NCI-H2107 (cell line): ENCODE results near the gene DNAH12.
"Not testable (repeated sequence)": the region's sequence is repeated elsewhere in the genome, so short reads cannot be mapped to it uniquely, and the experiment has no call there.

Experiments
- DNase-seq: peaks from one replicate; lab custom pipeline; 2025; lab: John Stamatoyannopoulos, UW

Gene DNAH12

DNA sequence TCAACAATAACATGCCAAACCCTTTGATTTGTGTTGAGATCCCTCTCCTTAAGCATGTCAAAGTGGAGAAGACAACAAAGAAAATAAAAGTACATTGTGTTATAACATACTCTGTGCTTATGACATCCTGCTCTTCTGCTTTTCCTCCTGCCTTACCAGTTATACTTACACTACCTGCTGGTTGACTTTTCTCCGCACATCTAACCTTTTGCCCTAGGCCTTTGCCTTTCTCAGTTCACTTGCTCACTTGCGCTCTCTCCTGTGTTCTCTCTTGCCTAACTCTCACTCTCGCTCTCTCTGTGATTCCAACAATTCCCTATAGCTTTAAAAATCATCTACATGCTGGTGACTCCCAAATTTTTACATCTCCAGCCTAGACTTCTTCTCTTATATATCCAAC is 5.7 kb downstream of the DNAH12 start:
- DNase-seq, result no peak

DNA sequence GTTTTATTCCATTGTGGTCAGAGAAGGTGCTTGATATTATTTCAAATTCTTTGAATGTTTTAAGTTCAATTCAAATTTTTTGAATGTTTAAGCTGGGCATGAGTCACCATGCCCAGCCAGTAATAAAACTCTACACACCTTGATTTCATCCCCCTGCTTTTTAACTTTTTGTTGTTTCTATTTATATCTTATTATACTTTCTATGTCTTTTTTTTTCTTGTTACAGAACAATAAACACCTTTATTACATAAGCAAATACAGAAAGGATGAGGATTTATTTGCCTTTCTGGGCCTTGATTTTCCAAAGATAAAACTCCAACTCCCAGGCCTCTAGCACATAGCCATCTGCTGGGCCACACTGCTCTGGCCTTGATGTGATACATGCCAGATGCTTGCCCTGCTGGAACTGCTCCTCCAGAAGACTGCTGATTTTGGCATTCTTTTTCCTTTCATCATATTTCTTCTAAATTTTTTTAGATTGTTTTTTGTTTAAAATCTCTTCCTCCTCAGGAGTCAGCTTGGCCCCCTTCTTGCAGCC is 14.0 kb downstream of the DNAH12 start:
- no peak for DNase-seq

DNA sequence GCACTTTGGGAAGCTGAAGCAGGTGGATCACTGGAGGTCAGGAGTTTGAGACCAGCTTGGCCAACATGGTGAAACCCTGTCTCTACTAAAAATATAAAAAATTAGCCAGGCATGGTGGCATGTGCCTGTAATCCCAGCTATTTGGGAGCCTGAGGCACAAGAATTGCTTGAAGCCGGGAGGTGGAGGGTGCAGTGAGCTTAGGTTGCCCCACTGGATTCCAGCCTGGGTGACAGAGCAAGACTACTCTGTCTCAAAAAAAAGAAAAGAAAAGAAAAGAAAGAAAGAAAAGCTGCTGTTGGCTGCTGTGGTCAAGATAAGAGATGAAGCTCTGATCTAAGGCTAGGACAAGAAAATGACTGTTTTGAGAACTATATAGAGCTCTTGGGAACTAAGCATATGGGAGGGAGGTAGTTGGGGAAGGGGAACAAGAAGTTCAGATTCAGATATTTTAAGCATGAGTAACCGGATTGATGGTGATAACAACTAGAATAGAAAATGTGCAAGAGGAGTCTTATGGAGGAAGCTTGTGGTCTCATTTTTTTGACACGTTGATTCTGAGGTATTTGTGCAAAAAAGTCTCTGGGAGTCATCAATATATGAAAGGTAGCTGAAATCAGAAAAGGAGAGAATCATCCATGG is 25.7 kb downstream of the DNAH12 start:
- DNase-seq, result no peak

DNA sequence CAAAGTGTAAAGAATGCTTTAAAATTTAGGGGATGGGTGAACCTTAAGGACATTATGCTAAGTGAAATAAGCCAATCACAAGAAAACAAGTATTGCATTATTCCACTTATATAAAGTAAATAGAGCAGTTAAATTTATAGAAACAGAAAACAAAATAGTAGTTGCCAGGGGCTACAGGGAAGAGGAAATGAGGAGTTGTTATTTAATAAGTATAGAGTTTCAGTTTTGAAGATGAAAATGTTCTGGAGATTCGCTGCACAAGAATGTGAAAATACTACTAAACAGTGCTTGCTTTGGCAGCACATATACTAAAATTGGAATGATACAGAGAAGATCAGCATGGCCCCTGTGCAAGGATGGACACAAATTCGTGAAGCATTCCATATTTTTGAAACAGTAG is 32.0 kb downstream of the DNAH12 start:
- DNase-seq, result no peak

DNA sequence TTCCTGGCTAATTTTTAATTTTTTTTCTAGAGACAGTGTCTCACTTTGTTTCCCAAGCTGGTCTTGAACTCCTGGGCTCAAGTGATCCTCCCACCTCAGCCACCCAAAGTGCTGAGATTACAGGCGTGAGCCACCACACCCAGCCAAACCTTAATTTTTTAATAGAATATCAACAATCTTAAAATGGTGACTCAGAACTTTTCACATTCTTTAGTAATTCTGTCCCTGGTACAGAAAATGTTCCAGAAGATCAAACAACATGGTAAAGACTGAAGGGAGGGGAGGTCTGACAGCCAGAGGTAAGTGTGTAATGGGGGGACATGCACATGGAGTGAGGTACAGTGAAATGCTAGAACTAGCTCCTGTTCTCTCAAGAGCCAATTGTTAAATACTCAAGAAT is 38.2 kb downstream of the DNAH12 start:
- DNase-seq, result no peak

DNA sequence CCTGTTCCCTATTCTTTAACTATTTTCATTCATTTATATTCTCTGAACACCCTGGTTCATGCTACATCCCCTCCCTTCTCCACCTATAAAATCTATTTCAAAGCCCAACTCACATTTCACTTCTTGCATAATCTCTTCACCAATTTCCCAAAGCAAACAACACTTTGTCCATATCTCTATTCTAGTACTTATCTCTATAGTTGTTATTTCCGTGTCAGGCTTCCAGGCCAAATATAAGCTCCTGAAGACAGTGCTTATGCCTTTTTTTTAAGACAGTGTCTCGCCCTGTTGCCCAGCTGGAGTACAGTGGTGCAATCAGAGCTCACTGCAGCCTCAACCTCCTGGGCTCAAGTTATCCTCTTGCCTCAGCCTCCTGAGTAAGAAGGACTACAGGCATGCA is 43.6 kb downstream of the DNAH12 start:
- DNase-seq, result no peak

DNA sequence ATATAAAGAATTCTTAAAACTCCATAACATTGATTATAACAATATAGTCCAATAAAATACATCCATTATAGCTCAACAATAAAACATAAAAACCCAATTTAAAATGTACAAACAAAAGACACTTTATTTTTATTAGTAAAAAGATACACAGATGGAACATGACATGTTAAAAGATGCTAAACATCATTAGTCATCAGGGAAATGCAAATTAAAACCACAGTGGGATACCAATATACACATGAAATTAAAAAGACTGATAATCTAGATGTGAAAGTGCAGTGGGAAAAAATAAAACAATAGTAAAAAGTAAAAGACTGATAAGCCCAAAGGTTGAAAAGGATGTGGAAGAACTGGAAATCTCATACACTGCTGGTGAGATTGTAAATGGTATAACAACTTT is 46.2 kb downstream of the DNAH12 start:
- DNase-seq, result no peak

DNA sequence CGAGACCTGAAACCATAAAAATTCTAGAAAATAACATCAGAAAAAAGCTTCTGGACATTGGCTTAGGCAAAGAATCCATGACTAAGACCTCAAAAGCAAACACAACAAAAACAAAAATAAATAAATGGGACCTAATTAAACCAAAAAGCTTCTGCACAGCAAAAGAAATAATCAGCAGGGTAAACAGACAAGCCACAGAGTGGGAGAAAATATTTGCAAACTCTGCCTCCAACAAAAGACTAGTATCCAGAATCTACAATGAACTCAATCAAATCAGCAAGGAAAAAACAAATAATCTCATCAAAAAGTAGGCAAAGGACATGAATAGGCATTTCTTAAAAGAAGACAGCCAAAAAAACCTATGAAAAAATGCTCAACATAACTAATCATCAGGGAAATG is 59.6 kb downstream of the DNAH12 start:
- no peak for DNase-seq

DNA sequence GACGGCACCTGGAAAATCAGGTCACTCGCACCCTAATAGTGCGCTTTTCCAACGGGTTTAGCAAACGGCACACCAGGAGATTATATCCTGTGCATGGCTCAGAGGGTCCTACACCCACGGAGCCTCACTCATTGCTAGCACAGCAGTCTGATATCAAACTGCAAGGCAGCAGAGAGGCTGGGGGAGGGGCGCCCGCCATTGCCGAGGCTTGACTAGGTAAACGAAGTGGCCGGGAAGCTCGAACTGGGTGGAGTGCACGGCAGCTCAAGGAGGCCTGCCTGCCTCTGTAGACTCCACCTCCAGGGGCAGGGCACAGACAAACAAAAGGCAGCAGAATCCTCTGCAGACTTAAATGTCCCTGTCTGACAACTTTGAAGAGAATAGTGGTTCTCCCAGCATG is 67.0 kb downstream of the DNAH12 start:
- not testable (repeated sequence) for DNase-seq

DNA sequence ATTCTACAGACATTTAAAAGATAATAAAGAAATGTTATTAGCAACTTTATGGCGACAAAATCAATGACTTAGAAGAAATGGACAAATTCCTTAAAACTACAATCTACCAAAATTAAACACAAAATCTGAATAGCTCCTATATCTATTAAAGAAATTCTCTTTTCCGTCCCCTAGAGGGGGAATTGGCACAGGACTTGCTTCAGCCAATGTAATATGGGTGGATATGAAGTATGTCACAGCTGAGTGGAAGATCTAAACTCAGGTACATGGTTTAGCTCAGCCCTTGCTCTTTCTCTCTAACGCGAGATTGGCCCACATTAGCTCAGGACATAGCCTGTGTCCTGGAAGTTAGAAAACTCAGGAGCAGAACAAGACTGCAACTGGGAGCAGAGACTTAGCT is 79.3 kb downstream of the DNAH12 start:
- DNase-seq, result no peak

DNA sequence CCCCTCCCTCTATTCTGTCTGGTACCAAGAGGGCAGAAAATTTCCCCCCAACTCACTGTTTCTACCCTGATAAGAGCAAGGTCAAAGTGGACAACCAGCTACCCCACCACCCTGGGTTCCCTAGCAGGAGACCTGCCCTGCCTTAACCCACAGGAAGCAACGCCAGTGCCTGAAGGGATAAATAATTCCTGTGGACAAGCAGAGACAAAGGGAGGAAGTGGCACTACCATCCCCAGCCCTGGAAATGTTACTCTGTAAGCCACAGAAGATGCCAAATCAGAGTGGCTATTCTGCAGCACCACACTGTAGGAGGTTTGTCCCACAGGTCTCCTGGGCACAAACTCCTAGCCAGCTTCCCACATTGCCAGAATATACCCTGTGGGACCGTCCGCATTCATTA is 80.1 kb downstream of the DNAH12 start:
- no peak for DNase-seq

DNA sequence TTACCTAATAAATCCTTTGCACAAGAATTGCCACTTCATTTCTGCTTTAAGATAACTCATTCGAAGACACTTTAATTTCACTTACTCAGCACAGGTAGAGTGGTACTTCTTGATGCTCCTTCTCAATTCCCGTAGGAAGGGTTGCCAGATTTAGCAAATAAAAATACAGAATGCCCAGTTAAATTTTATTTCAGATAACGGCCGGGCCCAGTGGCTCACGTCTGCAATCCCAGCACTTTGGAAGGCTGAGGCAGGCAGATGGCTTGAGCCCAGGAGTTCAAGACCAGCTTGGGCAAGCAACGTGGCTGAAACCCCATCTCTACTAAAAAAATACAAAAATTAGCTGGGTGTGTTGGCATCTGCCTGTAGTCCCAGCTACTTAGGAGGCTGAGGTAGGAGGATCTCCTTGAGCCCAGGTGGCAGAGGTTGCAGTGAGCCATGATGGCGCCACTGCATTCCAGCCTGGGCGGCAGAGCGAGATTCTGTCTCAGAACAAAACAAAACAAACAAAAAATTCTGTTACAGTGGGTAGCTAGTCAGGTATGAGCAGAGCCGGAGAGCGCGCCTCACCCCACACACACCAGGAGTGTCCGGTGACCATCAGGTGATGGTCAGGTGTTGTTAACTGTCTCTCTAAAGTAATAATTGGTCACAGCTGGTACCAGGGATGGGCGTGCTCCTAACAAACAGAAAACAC is 92.8 kb downstream of the DNAH12 start:
- DNase-seq, result no peak

DNA sequence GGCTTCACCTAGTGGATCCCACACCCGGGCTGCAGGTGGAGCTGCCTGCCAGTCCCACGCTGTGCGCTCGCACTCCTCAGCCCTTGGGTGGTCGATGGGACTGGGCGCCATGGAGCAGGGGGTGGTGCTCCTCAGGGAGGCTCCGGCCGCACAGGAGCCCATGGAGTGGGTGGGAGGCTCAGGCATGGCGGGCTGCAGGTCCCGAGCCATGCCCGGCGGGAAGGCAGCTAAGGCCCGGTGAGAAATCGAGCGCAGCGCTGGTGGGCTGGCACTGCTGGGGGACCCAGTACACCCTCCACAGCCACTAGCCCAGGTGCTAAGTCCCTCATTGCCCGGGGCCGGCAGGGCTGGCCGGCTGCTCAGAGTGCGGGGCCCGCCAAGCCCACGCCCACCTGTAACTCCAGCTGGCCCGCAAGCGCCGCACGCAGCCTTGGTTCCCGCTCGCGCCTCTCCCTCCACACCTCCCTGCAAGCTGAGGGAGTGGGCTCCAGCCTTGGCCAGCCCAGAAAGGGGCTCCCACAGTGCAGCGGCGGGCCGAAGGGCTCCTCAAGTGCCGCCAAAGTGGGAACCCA is 94.8 kb downstream of the DNAH12 start:
- not testable (repeated sequence) for DNase-seq

DNA sequence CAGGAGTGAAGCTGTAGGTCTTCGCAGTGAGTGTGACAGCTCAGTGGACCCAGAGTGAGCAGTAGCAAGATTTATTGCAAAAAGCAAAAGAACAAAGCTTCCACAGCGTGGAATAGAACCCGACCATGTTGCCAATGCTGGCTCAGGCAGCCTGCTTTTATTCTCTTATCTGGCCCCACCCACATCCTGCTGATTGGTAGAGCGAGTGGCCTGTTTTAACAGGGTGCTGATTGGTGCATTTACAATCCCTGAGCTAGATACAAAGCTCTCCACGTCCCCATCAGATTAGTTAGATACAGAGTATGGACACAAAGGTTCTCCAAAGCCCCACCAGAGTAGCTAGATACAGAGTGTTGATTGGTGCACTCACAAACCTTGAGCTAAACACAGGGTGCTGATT is 95.7 kb downstream of the DNAH12 start:
- not testable (repeated sequence) for DNase-seq

DNA sequence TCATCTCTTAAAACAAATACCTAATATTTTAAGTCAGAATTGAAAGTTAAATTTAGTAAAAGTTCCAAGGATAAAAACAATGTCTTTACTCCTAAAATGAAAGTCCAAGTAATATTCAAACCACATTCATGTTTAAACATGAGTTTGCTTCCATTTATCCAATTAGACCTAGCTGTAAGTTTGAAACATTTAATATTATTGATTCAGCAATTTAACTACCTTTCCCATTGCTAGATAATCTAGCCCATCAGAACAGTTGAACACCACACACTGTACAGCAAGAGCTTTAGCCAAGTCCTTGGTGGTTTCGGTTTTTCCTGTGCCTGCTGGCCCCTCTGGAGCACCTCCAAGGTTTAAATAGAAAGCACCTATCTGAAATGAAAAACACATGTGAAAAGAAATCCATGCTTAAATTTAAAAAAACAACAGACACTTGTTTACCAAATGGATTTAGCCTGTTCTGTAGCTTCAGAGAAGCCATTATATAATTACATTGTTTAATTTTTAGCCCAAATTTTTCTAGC is 97.8 kb downstream of the DNAH12 start:
- DNase-seq, result no peak

DNA sequence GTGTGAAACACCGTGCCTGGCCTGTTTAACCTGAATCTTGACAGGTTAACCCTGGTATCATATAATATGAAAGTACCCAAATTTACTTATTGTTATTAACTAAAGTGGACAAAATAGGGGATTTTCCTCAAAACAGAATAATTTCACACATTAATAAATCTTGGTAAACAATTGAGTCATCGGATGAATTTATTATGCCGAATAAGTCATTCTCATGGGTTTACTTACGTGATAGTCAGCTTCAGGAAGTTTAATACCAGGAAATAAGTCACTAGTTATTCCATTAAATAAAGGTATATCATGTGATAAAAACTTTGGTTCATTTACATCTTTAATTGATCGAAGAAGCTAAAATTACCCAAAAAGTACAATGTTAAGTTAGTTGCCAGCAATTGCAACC is 99.7 kb downstream of the DNAH12 start:
- DNase-seq, result no peak

DNA sequence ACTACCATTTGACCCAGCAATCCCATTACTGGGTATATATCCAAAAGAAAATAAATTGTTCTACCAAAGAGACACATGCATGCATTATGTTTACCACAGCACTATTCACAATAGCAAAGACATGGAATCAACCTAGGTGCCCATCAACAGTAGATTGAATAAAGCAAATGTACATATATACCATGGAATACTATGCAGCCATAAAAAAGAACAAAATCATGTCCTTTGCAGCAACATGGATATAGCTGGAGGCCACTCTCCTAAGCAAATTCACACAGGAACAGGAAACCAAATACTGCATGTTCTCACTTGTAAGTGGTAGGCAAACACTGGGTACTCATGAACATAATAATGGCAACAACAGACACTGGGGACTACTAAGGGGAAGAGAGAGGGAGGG is 104.0 kb downstream of the DNAH12 start:
- DNase-seq, result not testable (repeated sequence)

DNA sequence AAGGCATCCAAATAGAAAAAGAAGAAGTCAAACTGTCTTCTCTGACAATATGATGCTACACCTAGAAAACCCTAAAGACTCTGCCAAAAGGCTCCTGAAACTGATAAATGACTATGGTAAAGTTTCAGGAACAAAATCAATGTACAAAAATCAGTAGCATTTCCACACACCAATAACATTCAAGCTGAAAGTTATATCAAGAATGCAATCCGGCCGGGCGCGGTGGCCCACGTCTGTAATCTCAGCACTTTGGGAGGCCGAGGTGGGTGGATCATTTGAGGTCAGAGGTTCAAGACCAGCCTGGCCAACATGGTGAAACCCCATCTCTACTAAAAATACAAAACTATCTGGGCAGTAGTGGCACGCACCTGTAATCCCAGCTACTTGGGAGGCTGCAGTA is 105.7 kb downstream of the DNAH12 start:
- DNase-seq, result not testable (repeated sequence)

DNA sequence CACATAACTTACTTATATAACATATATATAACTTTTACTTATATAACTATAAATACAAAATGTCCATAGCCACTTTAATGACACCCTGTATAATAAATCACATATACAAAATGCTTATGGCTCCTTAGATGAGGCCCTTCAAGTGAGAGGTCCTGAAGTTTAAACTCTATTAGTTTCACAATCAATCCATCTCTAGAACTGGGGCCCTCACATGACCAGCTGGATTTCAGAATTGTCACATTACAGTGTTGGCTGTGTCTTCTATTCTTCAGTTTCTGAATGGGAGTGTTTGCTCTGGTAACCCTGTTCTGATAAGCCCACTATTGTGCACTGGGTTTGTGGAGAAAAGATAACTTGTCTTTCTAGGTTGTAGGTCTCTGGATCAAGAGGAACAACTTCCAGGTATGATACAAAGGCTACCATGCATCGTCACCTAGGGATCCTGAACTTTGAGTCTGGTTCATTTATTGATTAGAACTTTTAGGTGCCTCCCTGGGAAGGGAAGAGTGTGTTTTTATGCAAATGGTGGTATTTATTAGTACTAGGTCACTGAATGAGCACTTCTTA is 107.9 kb downstream of the DNAH12 start:
- no peak for DNase-seq

DNA sequence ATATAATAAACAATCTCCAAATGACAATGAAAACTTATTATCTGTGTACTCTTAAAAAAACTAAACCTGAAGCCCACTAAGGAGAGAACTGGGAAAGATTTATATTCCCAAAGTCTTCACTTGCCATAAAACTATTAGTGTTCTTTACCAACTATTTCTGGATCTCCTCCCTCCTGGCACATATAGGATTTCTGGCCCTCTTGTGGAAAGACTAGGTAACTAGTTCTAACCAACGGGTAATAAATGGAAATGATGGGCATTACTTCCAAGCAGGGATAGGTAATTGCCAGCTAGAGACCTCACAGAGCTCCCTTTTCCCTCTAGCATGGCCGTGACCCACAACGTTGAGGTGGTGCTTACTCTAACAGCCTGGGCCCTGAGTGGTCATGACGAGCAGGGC is 110.1 kb downstream of the DNAH12 start:
- DNase-seq, result no peak

DNA sequence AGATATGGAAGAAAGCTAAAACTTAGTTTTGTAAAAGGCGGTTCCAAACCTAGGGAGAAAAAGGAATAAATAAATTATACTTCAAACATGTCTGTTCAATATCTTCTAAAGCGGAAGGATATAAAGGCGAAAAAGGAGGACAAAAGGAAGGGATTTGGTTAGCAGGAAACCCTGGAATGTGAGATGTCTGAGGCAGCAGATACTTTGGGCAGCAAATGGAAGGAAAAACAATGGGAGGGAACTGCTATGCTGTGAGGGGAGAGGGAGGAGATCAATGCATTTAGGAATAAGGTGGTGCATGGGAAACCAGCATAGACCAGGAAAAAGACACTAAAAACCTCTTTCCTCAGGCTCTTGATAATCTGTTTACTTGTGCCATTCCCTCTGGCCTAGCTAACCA is 120.8 kb downstream of the DNAH12 start:
- no peak for DNase-seq

DNA sequence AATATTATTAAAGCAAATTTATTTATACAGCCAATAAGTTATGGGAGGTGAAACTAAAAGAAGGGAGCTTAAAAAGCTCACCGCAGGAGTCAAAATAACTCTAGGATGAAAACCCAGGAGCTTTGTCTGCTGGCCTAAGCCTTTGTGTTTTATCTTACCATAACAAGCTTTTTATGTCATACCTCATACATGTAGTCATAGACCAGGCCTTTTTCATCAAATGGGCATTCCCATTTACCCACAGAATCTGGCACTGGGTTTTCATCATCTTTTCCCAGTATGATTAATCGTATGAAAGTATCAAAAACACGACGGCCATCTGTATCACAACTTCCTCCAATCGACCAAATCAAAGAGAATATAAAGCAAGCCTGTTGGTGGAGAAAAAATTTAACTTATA is 122.8 kb downstream of the DNAH12 start:
- no peak for DNase-seq

DNA sequence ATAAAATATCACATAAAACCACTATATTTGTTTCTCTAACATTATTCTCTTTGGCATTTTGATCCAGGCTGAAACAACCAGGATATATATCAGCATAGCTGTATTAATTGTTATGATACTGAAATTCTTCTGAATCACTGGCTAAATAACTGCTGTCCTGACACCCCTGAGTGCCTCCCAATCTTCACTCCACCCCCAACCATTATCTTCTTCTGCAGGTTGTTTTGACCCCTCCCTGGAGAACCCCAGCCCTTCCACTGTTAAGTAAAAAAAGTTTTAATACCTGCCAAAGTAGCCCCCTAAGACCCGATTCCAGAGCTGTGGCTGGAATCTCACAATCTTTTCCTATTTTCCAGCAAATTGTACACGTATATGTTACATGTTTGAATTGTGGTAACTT is 124.1 kb downstream of the DNAH12 start:
- no peak for DNase-seq
